Esophagus squamous epithelium (tissue), 5 donors: Measurements from ENCODE around the gene RFTN1. TPM values are rescaled to one million over a fixed set of nuclear protein-coding genes. Genes with fewer than 3 reads are reported as not detected.

Experiments
- DNase-seq: peaks from one replicate; lab custom pipeline; 2025; lab: John Stamatoyannopoulos, UW
- H3K27ac ChIP-seq, 4 donors: fragments of 200-600 bp; sonication (generic); one replicate each; pipeline ENCODE4 v1.5.1; 2016 to 2019; ENCODE audit warnings: mild to moderate bottlenecking in 1 of 4
- H3K27me3 ChIP-seq, 4 donors: fragments of 200-600 bp; sonication (generic); 1 replicate in 3 of 4; 2 replicates in 1 of 4; pipeline versions ENCODE4 v1.5.1 to v1.6.0; 2017 to 2021; ENCODE audit warnings: antibody characterized with exemption in 1 of 4
- H3K36me3 ChIP-seq, 3 donors: fragments of 200-600 bp; sonication (generic); one replicate each; pipeline ENCODE4 v1.5.1; 2016 to 2019
- H3K4me1 ChIP-seq, 3 donors: fragments of 200-600 bp; sonication (generic); one replicate each; pipeline ENCODE4 v1.5.1; 2017 to 2019
- H3K4me3 ChIP-seq, 4 donors: fragments of 200-600 bp; sonication (generic); 1 replicate in 3 of 4; 2 replicates in 1 of 4; pipeline ENCODE4 v1.5.1; 2016 to 2019; ENCODE audit warnings: mild to moderate bottlenecking in 2 of 4, moderate library complexity in 1 of 4
- H3K9me3 ChIP-seq, 3 donors: fragments of 200-600 bp; sonication (generic); one replicate each; pipeline ENCODE4 v1.5.1; 2016 to 2019
- POLR2A ChIP-seq, 4 donors: fragments of 450-650 bp; IDR thresholded peaks; one replicate each; pipeline ENCODE4 v1.6.1; 2017; ENCODE audit warnings: antibody characterized with exemption in 4 of 4, mild to moderate bottlenecking in 4 of 4, moderate library complexity in 3 of 4
- WGBS, 2 donors: methylation state at CpG; one replicate each; pipeline ENCODE4 v1.1.5; 2018; 5-methylcytosine and 5-hydroxymethylcytosine counted together
- intact Hi-C: fragments of 100-400 bp; cut with DNase I; formaldehyde crosslinking; loops from one replicate; pipeline ENCODE4 v1.15.0; 2022
- total RNA-seq, 4 donors: library from RNA; depleted of rRNA; stranded (reverse); fragments of >200 nt; gene quantifications; one replicate each; pipeline ENCODE4 v1.1.0, GENCODE V29; 2016
- TF ChIP-seq, protein P1 (sequence below), 6 experiments: fragments of 450-650 bp in 4 of 6; fragments of 200-600 bp in 2 of 6; sonication (generic) in 2 of 6; IDR thresholded peaks; one replicate each; pipeline ENCODE4 v1.5.1; 2016 to 2019; ENCODE audit warnings: antibody characterized with exemption in 6 of 6, mild to moderate bottlenecking in 4 of 6, moderate library complexity in 4 of 6
- donor health status: DM: yes; HTN: yes; CAD: no.

The RFTN1 gene
- total RNA-seq, 4 donors from 2014 or later: 5.0 to 22.7 (median 12.4) TPM

DNA sequence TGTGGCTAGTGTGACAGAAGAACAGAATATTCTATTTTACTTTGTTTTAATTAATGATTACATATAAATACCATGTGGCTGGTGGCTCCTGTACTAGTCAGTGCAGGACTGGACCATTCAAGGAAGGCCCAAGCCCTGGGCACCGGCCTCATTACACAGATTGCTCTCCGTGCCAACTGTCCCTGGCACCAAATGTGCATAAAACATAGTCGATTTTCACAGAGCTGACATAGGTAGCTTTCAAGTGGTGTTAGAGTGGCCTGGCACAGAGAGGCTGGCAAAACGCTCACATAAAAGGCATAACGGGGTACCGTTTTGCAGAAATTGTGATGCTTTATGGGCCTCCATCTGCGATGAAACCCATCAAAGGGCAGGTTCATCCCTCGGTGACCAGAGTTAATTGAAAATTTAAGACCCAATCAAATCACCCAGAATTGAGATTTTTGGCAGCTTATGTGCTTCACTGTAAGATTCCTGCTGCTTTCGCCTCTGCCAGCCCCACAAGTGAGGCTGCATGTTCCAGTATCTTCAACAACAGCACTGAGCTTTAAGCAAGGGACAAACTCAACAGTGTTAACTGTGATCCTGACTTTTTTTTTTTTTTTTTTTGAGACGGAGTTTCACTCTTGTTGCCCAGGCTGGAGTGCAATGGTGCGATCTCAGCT lies 25.9 kb downstream of the RFTN1 start:
- Histone ChIP-seq H3K36me3 (peaks cover 0 to 16% (median 5%) of the 10 kb centered on the region in 3 donors), H3K4me3 (no peak overlapping the region), H3K4me1 (peaks cover 0 to 25% (median 8%) of the 10 kb centered on the region in 3 donors), H3K27me3 (no peaks in the 10 kb centered on the region), H3K27ac (no peak overlapping the region), H3K9me3 (no peaks in the 10 kb centered on the region)
- TF ChIP-seq, protein P1, sequence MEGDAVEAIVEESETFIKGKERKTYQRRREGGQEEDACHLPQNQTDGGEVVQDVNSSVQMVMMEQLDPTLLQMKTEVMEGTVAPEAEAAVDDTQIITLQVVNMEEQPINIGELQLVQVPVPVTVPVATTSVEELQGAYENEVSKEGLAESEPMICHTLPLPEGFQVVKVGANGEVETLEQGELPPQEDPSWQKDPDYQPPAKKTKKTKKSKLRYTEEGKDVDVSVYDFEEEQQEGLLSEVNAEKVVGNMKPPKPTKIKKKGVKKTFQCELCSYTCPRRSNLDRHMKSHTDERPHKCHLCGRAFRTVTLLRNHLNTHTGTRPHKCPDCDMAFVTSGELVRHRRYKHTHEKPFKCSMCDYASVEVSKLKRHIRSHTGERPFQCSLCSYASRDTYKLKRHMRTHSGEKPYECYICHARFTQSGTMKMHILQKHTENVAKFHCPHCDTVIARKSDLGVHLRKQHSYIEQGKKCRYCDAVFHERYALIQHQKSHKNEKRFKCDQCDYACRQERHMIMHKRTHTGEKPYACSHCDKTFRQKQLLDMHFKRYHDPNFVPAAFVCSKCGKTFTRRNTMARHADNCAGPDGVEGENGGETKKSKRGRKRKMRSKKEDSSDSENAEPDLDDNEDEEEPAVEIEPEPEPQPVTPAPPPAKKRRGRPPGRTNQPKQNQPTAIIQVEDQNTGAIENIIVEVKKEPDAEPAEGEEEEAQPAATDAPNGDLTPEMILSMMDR (IDR thresholded peaks at IDR 0.05): no peak
- no peak for TF ChIP-seq POLR2A (IDR thresholded peaks at IDR 0.05)
- WGBS, 2 donors: 90% methylated on average over 11 of the region's 11 CpGs
- intact Hi-C loops: no loop called here
- no peak for DNase-seq

DNA sequence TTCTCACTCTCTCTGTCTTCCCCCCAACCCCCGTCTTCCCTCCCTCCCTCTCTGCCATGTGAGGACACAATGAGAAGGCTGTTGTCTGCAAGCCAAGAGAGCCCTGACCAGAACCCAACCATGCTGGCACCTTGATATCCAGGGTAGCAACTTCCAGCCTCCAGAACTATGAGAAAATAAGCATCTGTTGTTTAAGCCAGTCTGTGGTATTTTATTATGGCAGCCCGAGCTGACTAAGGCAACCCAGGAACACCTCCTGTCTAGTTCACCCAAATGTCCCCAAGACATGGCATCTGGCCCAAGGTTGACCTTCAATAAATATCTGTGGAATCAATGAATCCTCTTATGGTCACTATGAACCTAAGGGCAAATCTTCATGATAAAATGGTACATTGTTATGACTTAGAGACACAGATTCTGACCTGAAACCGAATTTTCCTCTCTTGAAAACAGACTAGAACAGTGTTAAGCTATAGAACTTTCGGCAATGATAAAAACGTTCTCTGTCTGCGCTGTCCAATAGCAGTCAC lies 26.5 kb downstream of the RFTN1 start:
- TF ChIP-seq, protein P1 (IDR thresholded peaks at IDR 0.05): no peak
- no peak for TF ChIP-seq POLR2A (IDR thresholded peaks at IDR 0.05)
- H3K4me1 ChIP-seq: peaks cover 0 to 31% (median 13%) of the 10 kb centered on the region in 3 donors

DNA sequence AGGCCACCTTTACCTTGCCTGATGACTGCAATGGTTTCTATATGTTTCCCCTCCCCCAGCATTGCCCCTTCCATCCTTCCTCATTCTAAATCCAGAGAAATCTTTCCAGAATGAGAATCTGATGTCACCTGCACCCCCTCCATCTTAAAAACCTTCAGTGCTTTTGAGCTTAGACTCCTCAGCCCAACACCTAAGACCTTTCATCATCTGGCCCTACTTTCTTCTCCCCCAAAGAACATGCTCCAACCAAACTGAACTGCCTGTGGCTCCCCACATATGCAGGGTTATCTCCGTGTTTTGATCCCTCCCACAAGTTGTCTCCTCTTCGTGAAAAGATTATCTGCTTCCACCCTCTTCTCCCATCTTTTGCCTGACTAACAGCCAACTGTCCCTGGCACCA lies 27.3 kb downstream of the RFTN1 start:
- Histone ChIP-seq H3K4me3 (no peak overlapping the region), H3K36me3 (peaks cover 0 to 7% (median 0%) of the 10 kb centered on the region in 3 donors), H3K4me1 (peaks cover 0 to 37% (median 18%) of the 10 kb centered on the region in 3 donors), H3K9me3 (no peaks in the 10 kb centered on the region), H3K27me3 (no peaks in the 10 kb centered on the region), H3K27ac (peak overlapping the region in 1 of 4 donors; percentile 59)
- WGBS, 2 donors: 79 to 82% methylated on average over 2 of the region's 2 CpGs
- intact Hi-C loops: no loop called here
- TF ChIP-seq POLR2A (IDR thresholded peaks at IDR 0.05): no peak
- TF ChIP-seq, protein P1 (IDR thresholded peaks at IDR 0.05): no peak
- no peak for DNase-seq

More for the DNA sequence above, 26.5 kb downstream of the RFTN1 start:
- Histone ChIP-seq H3K27me3 (no peaks in the 10 kb centered on the region), H3K4me3 (no peak overlapping the region), H3K36me3 (peaks cover 0 to 9% (median 0%) of the 10 kb centered on the region in 3 donors), H3K9me3 (no peaks in the 10 kb centered on the region), H3K27ac (no peak overlapping the region)
- WGBS, 2 donors: 86 to 89% methylated on average over 5 of the region's 6 CpGs
- intact Hi-C loops: no loop called here
- DNase-seq: no peak

DNA sequence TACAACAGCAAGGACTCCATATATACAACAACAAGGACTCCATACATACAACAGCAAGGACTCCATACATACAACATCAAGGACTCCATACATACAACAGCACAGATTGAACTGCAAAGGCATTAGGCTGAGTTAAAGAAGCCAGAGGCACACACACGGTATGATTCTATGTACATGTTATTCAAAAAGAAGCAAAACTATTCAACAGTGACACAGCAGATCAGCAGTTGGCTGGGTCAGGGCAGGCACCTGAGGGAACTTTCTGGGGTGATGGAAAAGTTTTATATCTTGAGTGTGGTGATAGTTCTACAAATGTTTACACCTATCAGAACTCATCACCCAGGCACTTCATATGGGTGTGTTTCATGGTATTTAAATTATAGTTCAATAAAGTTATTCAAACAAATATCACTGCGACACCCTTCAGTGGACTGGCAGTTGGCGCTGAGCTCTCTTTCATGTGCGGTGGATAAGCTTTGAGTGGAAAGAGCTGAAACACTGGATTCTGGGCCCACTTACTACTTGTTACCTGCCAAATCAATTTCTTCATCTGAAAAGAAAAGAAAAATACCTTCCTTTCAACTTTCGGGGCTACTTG lies 28.0 kb downstream of the RFTN1 start:
- no peak for TF ChIP-seq POLR2A (IDR thresholded peaks at IDR 0.05)
- TF ChIP-seq, protein P1 (IDR thresholded peaks at IDR 0.05): no peak
- Histone ChIP-seq H3K27me3 (no peaks in the 10 kb centered on the region), H3K36me3 (peaks cover 0 to 7% (median 0%) of the 10 kb centered on the region in 3 donors), H3K27ac (peak overlapping the region in 1 of 4 donors; percentile 59), H3K4me1 (peaks cover 0 to 44% (median 18%) of the 10 kb centered on the region in 3 donors), H3K4me3 (no peak overlapping the region), H3K9me3 (no peaks in the 10 kb centered on the region)
- no peak for DNase-seq
- 79 to 84% methylated on average over 5 of the region's 5 CpGs for WGBS, 2 donors
- intact Hi-C loops: no loop called here

DNA sequence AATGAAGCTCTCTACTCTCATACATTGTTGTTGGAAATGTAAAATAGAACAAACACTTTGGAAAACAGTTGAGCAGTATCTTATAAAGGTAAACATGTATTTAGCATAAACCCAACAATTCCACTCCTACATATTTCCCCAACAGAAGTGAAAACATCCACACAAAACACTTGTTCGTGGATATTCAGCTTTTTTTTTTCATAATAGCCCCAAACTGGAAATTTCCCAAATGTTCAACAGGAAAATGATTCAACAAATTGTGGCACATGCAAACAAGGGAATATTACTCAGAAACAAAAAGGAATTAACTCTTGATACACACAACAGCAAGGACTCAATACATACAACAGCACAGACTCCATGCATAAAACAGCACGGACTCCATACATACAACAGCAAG lies 28.5 kb downstream of the RFTN1 start:
- no peak for TF ChIP-seq POLR2A (IDR thresholded peaks at IDR 0.05)
- TF ChIP-seq, protein P1 (IDR thresholded peaks at IDR 0.05): no peak
- no peaks in the 10 kb centered on the region for H3K27me3 ChIP-seq
- 67 to 68% methylated on average over 2 of the region's 2 CpGs for WGBS, 2 donors
- no peak overlapping the region for H3K4me3 ChIP-seq
- H3K27ac ChIP-seq: peak overlapping the region in 3 of 4 donors; percentile 0 to 59 (median 48)
- no peak for DNase-seq
- H3K4me1 ChIP-seq: peaks cover 0 to 47% (median 18%) of the 10 kb centered on the region in 3 donors
- no peaks in the 10 kb centered on the region for H3K9me3 ChIP-seq
- intact Hi-C loops: no loop called here
- peaks cover 0 to 7% (median 0%) of the 10 kb centered on the region in 3 donors for H3K36me3 ChIP-seq
